Suprapubic skin (tissue), 3 donors: ENCODE measurements around the gene CCDC181.

ENCODE experiments used
- POLR2A ChIP-seq, 2 donors: fragments of 450-650 bp; IDR thresholded peaks; one replicate each; pipeline ENCODE4 v1.6.1; 2017; ENCODE audit warnings: antibody characterized with exemption in 2 of 2, mild to moderate bottlenecking in 2 of 2, moderate library complexity in 2 of 2
- TF ChIP-seq, protein P1 (sequence below), 2 donors: fragments of 200-600 bp in 1 of 2; fragments of 450-650 bp in 1 of 2; sonication (generic) in 1 of 2; IDR thresholded peaks; one replicate each; pipeline ENCODE4 v1.5.1; 2016 to 2019; ENCODE audit warnings: antibody characterized with exemption in 2 of 2, mild to moderate bottlenecking in 1 of 2, moderate library complexity in 1 of 2

- TF ChIP-seq, protein P1, sequence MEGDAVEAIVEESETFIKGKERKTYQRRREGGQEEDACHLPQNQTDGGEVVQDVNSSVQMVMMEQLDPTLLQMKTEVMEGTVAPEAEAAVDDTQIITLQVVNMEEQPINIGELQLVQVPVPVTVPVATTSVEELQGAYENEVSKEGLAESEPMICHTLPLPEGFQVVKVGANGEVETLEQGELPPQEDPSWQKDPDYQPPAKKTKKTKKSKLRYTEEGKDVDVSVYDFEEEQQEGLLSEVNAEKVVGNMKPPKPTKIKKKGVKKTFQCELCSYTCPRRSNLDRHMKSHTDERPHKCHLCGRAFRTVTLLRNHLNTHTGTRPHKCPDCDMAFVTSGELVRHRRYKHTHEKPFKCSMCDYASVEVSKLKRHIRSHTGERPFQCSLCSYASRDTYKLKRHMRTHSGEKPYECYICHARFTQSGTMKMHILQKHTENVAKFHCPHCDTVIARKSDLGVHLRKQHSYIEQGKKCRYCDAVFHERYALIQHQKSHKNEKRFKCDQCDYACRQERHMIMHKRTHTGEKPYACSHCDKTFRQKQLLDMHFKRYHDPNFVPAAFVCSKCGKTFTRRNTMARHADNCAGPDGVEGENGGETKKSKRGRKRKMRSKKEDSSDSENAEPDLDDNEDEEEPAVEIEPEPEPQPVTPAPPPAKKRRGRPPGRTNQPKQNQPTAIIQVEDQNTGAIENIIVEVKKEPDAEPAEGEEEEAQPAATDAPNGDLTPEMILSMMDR (IDR thresholded peaks at IDR 0.05): no peak
- no peak for TF ChIP-seq POLR2A (IDR thresholded peaks at IDR 0.05)
Measured at GRCh38 chr1:169367096-169367685, 60.1 kb downstream of the CCDC181 start.
